Renal pelvis (tissue), 4 donors: ENCODE results near the gene RCOR2. TPM values are rescaled to one million over a fixed set of nuclear protein-coding genes. Genes with fewer than 3 reads are reported as not detected.

Experiments used
- DNase-seq: peaks from one replicate; pipeline ENCODE4 v3.0.0-alpha.2; 2013
- polyA plus RNA-seq, 3 donors: library from polyadenylated mRNA; unstranded; fragments of 120-200 nt; gene quantifications; one replicate each; pipeline ENCODE4 v1.2.1, GENCODE V29; 2013; ENCODE audit not compliant: insufficient read length in 3 of 3

Gene RCOR2
- polyA plus RNA-seq, 3 donors = 11.4 to 16.8 (median 15.4) TPM

DNA sequence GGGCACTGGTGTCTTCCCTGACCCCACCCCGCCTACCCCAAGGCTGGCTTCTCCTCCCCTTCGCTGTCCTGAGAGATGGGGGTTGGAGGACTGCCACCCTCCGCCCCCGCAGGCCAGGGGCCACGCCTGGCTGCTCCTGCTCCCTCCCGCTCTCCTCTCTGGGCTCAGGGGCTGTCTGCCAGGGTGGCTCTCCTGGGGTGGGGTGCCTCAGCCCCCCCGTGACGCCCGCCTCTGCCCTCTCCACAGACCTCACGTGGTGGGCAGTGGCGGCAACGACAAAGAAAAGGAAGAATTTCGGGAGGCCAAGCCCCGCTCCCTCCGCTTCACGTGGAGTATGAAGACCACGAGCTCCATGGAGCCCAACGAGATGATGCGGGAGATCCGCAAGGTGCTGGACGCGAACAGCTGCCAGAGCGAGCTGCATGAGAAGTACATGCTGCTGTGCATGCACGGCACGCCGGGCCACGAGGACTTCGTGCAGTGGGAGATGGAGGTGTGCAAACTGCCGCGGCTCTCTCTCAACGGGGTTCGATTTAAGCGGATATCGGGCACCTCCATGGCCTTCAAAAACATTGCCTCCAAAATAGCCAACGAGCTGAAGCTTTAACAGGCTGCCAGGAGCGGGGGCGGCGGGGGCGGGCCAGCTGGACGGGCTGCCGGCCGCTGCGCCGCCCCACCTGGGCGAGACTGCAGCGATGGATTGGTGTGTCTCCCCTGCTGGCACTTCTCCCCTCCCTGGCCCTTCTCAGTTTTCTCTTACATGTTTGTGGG is 8.1 kb downstream of the RCOR2 start:
- no peak for DNase-seq

DNA sequence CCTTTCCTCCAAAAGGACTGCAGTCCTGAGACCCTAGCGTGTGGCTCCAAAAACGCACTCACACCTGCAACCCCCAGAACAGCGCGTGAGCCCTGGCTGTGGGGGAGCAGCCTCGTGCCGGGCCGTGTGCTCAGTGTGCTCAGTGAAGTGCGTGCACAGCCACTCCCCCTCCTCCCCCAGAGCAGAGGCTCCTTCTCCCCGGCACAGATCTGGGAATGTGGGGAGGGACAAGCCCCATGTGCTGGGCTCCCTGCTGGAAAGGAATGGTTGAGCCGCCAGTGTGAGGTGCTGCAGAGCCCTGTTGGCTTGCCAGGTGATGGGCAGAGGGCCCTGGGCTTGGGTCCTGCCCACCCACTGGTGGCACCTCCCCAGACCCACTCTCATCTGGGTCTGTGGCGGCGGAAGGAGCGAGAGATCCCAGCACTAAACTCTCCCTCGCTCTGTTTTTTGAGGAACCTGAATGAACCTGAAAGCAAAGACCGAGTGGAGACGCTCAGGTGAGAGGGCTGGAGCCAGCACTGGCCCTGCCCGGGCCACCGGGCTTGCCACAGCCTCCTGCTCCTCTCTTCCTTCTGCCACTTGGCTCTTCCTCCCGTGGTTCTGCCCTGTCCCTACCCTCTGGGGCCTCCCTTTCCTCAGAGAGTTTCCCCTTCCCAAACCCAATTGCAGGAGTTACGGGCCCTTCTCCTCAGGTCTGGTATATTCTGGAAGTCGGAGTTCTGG is 9.0 kb downstream of the RCOR2 start:
- no peak for DNase-seq

- DNase-seq = no peak
Observed at GRCh38 chr11:63907063-63907462, 9.9 kb downstream of the RCOR2 start.

DNA sequence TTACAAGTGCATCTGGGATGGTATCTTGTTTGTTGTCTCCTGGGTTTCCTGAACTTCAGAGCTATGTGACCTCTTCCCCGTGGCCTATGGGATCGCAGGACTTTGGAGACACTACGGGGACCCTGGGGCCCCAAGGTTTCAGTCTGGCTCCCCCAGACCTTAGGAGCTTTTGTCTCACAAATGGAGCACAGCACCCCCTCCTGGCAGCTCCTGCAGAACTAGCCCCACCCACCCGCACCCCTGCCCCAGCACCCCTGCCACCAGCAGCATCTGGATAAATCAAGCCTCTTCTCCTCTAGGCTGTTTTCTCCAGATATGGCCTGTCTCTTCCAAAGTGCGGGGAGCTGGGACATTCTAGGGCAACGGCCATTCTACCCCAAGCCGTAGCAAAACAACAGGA is 10.4 kb downstream of the RCOR2 start:
- no peak for DNase-seq

DNA sequence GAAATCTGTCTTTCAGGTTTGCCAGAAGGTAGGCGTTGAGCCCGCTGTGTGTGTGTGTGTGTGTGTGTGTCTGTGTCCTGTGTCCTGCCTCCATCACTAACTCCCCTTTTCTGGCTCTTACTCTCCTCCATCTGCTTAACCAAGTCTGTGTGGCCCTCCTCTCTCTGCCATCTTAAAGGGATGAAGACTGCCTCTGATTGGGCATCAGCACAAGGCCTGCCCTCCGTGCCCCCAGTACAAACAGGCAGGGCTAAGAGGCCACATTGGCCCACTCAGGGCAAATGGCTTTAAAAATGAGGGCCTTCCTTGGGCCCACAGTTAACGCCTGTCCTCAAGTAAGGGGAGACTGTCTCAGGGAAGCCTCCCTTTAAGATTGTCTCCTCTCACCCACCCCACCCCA is 10.9 kb downstream of the RCOR2 start:
- no peak for DNase-seq

GRCh38 chr11:63905179-63905578 is 11.8 kb downstream of the RCOR2 start:
- DNase-seq = no peak

DNA sequence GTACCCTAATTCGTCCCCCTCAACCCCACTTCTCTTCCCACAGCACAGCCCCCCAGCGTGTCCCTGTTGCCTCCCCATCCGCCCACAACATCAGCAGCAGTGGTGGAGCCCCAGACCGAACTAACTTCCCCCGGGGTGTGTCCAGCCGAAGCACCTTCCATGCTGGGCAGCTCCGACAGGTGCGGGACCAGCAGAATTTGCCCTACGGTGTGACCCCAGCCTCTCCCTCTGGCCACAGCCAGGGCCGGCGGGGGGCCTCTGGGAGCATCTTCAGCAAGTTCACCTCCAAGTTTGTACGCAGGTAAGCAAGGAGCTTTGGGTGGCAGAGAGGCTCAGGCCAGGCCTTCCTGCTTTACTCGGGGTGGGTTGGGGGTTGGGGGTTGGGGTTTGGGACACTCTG is 12.2 kb downstream of the RCOR2 start:
- no peak for DNase-seq

DNA sequence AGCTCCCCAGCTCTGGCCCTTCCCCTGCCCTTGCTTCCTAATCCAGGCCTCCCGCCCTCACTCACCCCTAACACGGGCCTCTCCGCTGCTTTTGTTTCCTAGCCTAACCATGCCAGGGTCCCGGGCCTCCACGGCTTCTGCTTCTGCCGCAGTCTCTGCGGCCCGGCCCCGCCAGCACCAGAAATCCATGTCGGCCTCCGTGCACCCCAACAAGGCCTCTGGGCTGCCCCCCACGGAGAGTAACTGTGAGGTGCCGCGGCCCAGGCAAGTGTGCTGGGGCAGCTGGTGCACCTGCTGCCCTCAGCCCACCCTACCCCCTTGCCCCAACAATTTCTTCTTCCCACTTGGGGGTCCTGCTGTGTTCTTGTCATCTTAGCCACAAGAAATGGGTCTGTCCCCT is 13.1 kb downstream of the RCOR2 start:
- DNase-seq = no peak

DNA sequence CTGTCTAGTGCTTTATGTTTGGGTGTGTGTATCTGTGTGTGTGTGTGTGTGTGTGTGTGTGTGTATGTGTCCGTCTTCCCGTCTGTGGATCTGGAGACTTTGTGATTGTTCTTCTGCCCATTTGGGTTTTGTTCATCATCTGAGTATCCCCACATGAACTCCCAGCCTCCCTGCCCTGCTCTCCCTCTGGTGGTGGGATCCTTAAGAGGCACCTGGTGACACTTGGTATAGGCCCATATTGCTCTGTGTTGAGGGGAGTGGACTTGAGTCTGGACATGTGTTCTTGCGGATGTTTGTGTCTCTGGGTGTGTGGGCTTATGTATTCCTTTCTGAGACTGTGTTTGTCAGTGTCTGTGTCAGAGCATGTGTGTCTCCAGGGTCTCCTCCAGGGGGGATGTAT is 15.3 kb downstream of the RCOR2 start:
- DNase-seq = no peak

GRCh38 chr11:63897459-63898146 is 19.4 kb downstream of the RCOR2 start:
- no peak for DNase-seq

GRCh38 chr11:63896071-63896470 is 20.9 kb downstream of the RCOR2 start:
- no peak for DNase-seq

- DNase-seq = no peak
Observed at GRCh38 chr11:63893355-63893754, 23.6 kb downstream of the RCOR2 start.

DNA sequence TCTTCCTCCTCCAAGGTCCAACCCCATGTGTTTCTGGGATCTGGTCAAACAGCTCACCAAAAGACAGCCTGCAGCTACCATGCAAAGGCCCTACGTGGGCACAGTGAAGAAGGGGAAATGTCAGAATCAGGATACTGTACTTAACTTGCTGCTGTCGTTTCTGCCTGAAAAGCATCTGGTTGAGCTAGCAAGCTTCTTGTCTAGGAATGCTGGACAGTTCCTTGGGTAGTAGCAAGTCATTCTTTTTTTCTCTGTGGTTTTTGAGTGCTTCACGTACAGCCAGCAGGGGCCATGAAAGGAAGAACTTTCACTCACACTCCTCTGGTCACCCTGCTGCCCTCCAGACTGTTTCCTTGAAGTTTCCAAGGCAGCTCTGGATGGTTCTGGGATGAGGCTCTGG is 24.7 kb downstream of the RCOR2 start:
- DNase-seq = no peak

DNA sequence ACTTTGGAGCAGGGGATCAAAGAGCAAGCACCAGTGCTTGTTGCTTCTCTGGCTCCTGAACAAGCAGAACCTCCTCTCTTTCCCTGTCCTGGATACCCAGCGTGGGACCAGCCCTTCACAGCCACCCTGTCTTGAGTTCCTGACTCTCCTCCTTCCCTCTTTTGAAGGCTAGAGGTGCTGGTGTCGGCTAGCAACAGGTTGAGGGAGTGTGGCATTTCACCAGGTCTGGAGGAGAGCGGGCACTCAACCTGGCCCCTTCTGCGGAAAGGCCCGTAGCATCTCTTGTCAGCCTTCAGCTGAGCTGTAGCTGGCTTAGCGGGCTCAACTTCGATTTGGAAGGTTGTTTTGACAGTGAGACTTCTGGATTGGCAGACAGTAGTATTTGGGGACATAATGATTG is 26.6 kb downstream of the RCOR2 start:
- no peak for DNase-seq

GRCh38 chr11:63889344-63889743 is 27.6 kb downstream of the RCOR2 start:
- DNase-seq = no peak

- DNase-seq = no peak
Observed at GRCh38 chr11:63888170-63889086, 28.5 kb downstream of the RCOR2 start.

- no peak for DNase-seq
Observed at GRCh38 chr11:63887386-63887999, 29.5 kb downstream of the RCOR2 start.

DNA sequence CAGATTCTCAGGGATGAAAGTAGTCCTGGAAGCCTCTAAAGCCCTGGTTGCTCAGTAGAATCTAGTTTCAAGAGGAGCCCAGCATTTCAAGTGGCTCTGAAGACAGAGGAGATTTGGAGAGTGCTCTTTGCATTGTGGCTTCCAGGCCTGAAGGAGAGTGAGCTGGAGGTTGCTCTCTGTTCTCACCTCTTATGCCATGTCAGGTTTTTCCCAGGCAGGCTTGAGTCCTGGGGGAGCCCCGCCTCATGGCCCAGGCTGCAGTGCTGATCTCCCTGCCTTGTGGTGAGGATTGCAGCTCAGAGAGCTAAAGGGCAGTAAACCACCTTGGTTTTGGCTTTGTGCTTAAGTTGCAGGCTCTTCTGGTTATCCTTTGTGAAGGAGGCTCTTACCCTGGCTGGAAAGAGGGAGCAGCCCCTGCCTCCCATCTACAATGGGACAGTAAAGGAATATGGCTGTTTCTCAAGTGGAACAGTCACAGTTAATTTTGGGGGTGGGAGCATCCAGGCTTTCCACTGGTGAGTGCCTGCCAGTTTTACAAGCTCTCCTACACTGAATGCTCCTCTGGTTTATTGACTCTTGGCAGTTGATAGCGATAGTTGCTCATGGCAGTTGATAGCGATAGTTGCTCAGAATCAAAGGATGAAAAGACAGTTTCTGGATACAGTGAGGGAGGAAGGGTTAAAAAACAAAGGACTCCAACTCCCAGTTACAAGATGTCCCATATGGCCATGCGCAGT is 32.6 kb downstream of the RCOR2 start:
- DNase-seq = no peak

- DNase-seq = no peak
Observed at GRCh38 chr11:63883791-63884190, 33.2 kb downstream of the RCOR2 start.

GRCh38 chr11:63882555-63883242 is 34.3 kb downstream of the RCOR2 start:
- DNase-seq = no peak
